Thyroid gland (tissue), 4 donors: ENCODE results near the gene OR5AU1.

Experiments
- CTCF ChIP-seq, 6 experiments: fragments of 200-600 bp in 3 of 6; fragments of 450-650 bp in 3 of 6; sonication (generic) in 3 of 6; IDR thresholded peaks; one replicate each; pipeline ENCODE4 v1.5.1; 2016 to 2019; ENCODE audit warnings: antibody characterized with exemption in 6 of 6, mild to moderate bottlenecking in 2 of 6, inconsistent platforms in 1 of 6, moderate library complexity in 1 of 6
- POLR2A ChIP-seq, 2 donors: fragments of 450-650 bp; IDR thresholded peaks; one replicate each; pipeline ENCODE4 v1.6.1; 2017; ENCODE audit warnings: antibody characterized with exemption in 2 of 2, mild to moderate bottlenecking in 2 of 2, moderate library complexity in 1 of 2

- TF ChIP-seq POLR2A (IDR thresholded peaks at IDR 0.05): no peak
- TF ChIP-seq CTCF (IDR thresholded peaks at IDR 0.05): no peak
Measured at GRCh38 chr14:21162081-21162480, 6.2 kb upstream of the OR5AU1 start.
